Gastroesophageal sphincter (tissue), 4 donors: ENCODE results near the gene HOXB7. TPM values are rescaled to one million over a fixed set of nuclear protein-coding genes. Genes with fewer than 3 reads are reported as not detected.
A peak's percentile ranks its signal among the peaks of the same experiment; 100 is the strongest.

Experiments
- ATAC-seq: fragments of 150-250 bp; one replicate; pipeline ENCODE4 v1.9.1; 2016; ENCODE audit warnings: mild to moderate bottlenecking, moderate library complexity
- H3K27ac ChIP-seq, 4 donors: fragments of 200-600 bp; sonication (generic) in 3 of 4; 1 replicate in 3 of 4; 2 replicates in 1 of 4; pipeline ENCODE4 v1.5.1; 2016 to 2019
- H3K27me3 ChIP-seq: fragments of 200-600 bp; sonication (generic); one replicate; pipeline ENCODE4 v1.5.1; 2019
- H3K36me3 ChIP-seq, 2 donors: fragments of 200-600 bp; sonication (generic); one replicate each; pipeline ENCODE4 v1.5.1; 2019; ENCODE audit warnings: control low read depth in 1 of 2
- H3K4me1 ChIP-seq, 3 donors: fragments of 200-600 bp; sonication (generic); 1 replicate in 2 of 3; 2 replicates in 1 of 3; pipeline ENCODE4 v1.5.1; 2016 to 2019; ENCODE audit warnings: control low read depth in 2 of 3
- H3K4me3 ChIP-seq, 2 donors: fragments of 200-600 bp; sonication (generic); one replicate each; pipeline ENCODE4 v1.5.1; 2019; ENCODE audit warnings: mild to moderate bottlenecking in 1 of 2, moderate library complexity in 1 of 2
- H3K9me3 ChIP-seq, 3 donors: fragments of 200-600 bp; sonication (generic); one replicate each; pipeline ENCODE4 v1.5.1; 2017 to 2019; ENCODE audit warnings: control low read depth in 2 of 3
- EP300 ChIP-seq: sonication (generic); formaldehyde crosslinking; IDR thresholded peaks from one replicate; pipeline ENCODE4 v1.6.1; 2017; ENCODE audit warnings: antibody characterized with exemption, mild to moderate bottlenecking
- POLR2A ChIP-seq, 2 donors: fragments of 450-650 bp; IDR thresholded peaks; one replicate each; pipeline ENCODE4 v1.6.1; 2017; ENCODE audit warnings: antibody characterized with exemption in 2 of 2, mild to moderate bottlenecking in 2 of 2, moderate library complexity in 1 of 2
- POLR2AphosphoS5 ChIP-seq: sonication (generic); formaldehyde crosslinking; IDR thresholded peaks from one replicate; pipeline ENCODE4 v1.6.1; 2017; ENCODE audit warnings: antibody characterized with exemption
- WGBS, 2 donors: methylation state at CpG; one replicate each; pipeline ENCODE4 v1.1.5; 2018; ENCODE audit warnings: low coverage in 1 of 2; 5-methylcytosine and 5-hydroxymethylcytosine counted together
- total RNA-seq, 4 donors: library from RNA; depleted of rRNA; stranded (reverse); fragments of >200 nt; gene quantifications; one replicate each; pipeline ENCODE4 v1.1.0, GENCODE V29; 2016
- TF ChIP-seq, protein P1 (sequence below), 4 experiments: fragments of 200-600 bp in 2 of 4; fragments of 450-650 bp in 2 of 4; sonication (generic) in 1 of 4; IDR thresholded peaks; one replicate each; pipeline ENCODE4 v1.5.1; 2017 to 2019; ENCODE audit warnings: antibody characterized with exemption in 4 of 4, mild to moderate bottlenecking in 2 of 4, moderate library complexity in 2 of 4

HOXB7 gene
- total RNA-seq, 4 donors from 2014 or later, result 0.78 to 8.9 (median 3.0) TPM

DNA sequence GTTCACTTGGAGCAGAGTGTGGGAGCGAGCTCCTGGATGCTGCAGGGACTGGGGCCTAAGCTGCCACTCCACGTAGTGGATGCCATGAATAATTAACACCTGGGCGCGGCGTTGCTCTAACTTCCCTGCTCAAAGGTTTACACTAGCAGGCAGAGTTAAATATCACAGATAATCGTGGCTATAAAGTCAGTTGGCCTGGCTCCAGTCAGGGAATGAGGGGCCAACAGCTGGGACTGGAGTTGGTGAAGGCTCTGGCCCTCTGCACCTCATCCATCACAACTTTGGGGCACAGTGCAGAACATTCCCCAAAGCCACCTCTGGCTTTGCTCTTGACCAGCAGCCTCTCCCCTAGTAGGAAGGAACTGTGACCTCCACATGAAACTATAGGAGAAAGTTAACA, 43.6 kb downstream of the HOXB7 start:
- no peak for TF ChIP-seq POLR2AphosphoS5
- no peak for TF ChIP-seq EP300
- no peak for TF ChIP-seq POLR2A (IDR thresholded peaks at IDR 0.05)
- TF ChIP-seq, protein P1, sequence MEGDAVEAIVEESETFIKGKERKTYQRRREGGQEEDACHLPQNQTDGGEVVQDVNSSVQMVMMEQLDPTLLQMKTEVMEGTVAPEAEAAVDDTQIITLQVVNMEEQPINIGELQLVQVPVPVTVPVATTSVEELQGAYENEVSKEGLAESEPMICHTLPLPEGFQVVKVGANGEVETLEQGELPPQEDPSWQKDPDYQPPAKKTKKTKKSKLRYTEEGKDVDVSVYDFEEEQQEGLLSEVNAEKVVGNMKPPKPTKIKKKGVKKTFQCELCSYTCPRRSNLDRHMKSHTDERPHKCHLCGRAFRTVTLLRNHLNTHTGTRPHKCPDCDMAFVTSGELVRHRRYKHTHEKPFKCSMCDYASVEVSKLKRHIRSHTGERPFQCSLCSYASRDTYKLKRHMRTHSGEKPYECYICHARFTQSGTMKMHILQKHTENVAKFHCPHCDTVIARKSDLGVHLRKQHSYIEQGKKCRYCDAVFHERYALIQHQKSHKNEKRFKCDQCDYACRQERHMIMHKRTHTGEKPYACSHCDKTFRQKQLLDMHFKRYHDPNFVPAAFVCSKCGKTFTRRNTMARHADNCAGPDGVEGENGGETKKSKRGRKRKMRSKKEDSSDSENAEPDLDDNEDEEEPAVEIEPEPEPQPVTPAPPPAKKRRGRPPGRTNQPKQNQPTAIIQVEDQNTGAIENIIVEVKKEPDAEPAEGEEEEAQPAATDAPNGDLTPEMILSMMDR (IDR thresholded peaks at IDR 0.05), result no peak
- no peak for ATAC-seq
- H3K4me3 ChIP-seq, result no peak overlapping the region
- WGBS, 2 donors, result 34% methylated on average over 4 of the region's 6 CpGs; no CpG with 5 or more reads in 1 of the 2 donors
- no peaks in the 10 kb centered on the region for H3K9me3 ChIP-seq
- H3K27ac ChIP-seq, result peak overlapping the region; percentile 97 to 98 (median 97)
- H3K36me3 ChIP-seq, result no peaks in the 10 kb centered on the region
- H3K27me3 ChIP-seq, result no peaks in the 10 kb centered on the region
- H3K4me1 ChIP-seq, result peaks cover 12 to 100% (median 53%) of the 10 kb centered on the region in 3 donors

DNA sequence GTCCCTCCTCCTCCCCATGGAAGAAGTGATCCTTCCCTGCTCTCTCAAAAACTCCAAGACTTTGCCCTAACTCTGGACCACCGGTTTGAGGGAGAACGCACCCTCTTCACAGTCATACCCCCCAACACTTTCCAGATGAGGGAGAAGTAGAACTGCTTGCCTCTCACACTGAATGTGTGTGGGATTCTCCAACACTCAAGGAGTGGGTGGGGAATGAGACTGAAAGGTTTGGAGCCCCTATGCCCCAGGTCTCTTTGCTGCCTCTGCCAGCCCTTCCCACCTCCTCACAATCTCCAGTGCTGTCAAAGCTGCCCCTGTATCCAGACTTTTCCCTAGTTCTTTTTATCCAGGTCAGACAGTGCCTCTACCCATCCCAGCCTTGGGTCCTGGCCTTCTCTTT, 44.1 kb downstream of the HOXB7 start:
- peaks cover 8 to 100% (median 57%) of the 10 kb centered on the region in 3 donors for H3K4me1 ChIP-seq
- H3K4me3 ChIP-seq, result no peak overlapping the region

DNA sequence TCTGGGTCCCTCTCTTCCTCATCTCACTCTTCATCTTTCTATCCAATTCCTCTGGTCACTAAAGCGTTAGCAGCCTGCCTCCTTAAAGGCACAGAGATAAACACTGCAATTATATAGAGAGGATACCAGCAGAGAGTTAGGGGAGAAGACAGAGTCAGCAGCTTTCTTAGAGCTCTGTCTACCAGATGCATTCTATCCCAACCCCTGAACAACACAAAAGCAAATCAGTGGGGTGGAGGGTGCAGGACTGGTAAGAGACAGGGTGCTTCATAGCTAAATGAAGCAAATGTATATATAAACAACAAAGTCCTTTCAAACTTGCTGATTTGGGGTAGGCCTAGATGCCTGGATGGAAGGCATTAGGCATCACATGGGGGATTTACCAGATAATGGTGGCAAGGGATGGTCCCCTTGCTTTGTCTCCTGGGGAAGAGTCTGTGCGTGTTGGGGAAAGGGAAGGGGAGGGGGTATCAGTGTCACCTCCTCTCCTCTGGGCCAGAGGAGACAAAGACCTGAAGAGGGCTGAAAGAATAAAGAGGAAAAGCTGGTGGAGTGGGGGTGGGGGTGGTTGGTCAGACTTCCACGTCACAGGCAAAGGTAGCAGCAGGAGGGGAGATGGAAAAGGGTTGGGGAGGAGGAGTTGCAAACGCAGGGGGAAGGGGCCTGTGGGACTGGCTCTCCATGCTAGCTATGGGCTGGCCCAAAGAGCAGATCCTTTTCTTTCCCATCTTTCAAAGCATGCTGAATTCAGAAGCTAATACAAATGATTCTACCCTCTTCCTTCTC, 44.7 kb downstream of the HOXB7 start:
- WGBS, 2 donors, result 55 to 70% methylated on average over 4 of the region's 4 CpGs
- TF ChIP-seq EP300 (no peak), POLR2A (IDR thresholded peaks at IDR 0.05) (no peak), POLR2AphosphoS5 (no peak)
- TF ChIP-seq, protein P1 (IDR thresholded peaks at IDR 0.05), result no peak
- no peaks in the 10 kb centered on the region for H3K36me3 ChIP-seq
- ATAC-seq, result no peak
- no peaks in the 10 kb centered on the region for H3K9me3 ChIP-seq
- H3K4me1 ChIP-seq, result peaks cover 5 to 100% (median 63%) of the 10 kb centered on the region in 3 donors
- H3K27ac ChIP-seq, result peak overlapping the region in 3 of 4 donors; percentile 97 to 98 (median 97)
- no peaks in the 10 kb centered on the region for H3K27me3 ChIP-seq
- H3K4me3 ChIP-seq, result no peak overlapping the region

More for the DNA sequence above, 44.1 kb downstream of the HOXB7 start:
- no peaks in the 10 kb centered on the region for H3K36me3 ChIP-seq
- ATAC-seq, result no peak
- H3K9me3 ChIP-seq, result no peaks in the 10 kb centered on the region
- no peaks in the 10 kb centered on the region for H3K27me3 ChIP-seq
- TF ChIP-seq, protein P1 (IDR thresholded peaks at IDR 0.05), result no peak
- TF ChIP-seq EP300 (no peak), POLR2A (IDR thresholded peaks at IDR 0.05) (no peak), POLR2AphosphoS5 (no peak)
- 0% methylated on average over 1 of the region's 2 CpGs; no CpG with 5 or more reads in 1 of the 2 donors for WGBS, 2 donors
- H3K27ac ChIP-seq, result peak overlapping the region; percentile 97 to 98 (median 97)

DNA sequence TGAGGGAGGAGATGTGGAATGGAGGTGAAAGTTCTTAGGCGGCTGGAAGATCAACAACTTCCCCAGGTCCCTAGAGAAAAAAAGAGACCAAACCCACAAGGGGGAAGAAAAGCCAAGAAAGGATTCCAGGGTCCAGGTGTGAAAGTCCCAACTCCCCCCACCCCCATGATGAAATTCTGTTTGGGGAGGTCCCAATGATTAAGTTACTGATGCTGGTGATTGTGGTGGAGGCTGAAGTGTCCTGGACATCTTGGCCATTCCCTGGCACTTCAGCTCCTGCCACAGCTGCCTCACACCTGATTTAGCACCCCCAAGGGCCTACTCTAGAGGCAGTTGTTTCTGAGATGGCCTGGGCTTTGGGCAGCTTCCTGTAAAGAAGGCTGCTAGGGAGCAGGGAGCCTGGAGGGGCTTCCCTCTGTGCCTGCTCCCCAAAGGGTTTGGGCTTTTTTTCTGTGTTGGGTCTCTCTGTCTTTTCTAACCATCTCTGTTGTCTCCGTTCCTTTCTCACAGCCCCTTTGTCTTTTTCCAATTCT, 45.7 kb downstream of the HOXB7 start:
- TF ChIP-seq POLR2AphosphoS5 (no peak), EP300 (no peak)
- H3K27me3 ChIP-seq, result no peaks in the 10 kb centered on the region
- H3K27ac ChIP-seq, result peak overlapping the region in 3 of 4 donors; percentile 97 to 98 (median 97)
- H3K4me3 ChIP-seq, result peak overlapping the region in 1 of 2 donors; percentile 63
- H3K4me1 ChIP-seq, result peaks cover 5 to 100% (median 69%) of the 10 kb centered on the region in 3 donors
- no peak for ATAC-seq
- WGBS, 2 donors, result 60 to 100% methylated on average over 1 to 2 of the region's 2 CpGs
- no peaks in the 10 kb centered on the region for H3K36me3 ChIP-seq
- no peaks in the 10 kb centered on the region for H3K9me3 ChIP-seq

DNA sequence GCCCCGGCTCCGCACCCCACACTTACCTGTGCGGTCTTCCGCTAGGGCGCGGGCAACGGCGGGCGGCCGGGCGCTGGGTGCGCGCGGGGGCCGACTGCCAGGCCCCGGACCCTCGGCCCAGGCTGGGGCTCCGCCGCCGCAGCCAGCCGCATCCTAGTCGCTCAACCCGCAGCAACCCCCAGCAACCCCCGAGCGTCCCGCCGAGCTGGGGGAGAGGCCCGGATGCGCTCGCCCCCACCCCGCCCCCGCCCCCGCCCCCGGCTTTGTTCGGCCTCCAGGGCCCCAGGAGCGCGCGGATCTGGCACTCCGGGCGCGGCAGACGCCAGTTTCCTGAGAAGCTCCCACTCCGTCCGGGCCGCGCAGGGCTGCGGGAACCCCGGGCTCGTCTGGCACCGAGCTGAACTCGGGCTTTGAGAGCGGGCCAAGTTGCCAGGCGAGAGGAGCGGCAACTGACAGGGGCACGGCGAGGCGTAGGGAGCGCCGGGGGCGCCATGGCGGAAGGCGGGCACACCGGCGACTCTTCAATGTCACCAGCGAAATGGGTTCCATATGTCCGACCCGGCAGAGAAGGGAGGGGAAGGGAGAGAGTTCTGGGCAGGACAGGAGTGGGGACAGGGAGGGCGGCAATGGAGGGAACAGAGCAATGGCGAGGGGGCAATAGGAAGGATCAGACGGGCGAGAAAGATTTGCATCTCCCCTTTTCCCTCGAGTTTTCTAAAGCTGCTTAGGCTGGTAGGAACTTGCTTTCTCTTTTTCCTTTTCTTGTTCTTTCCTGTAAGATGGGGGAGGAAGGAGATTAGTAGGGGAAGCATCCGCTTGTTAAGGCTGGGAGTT, 46.4 kb downstream of the HOXB7 start:
- Histone ChIP-seq H3K27ac (peak overlapping the region; percentile 68 to 98 (median 97)), H3K27me3 (no peaks in the 10 kb centered on the region), H3K9me3 (no peaks in the 10 kb centered on the region), H3K4me1 (peaks cover 5 to 100% (median 73%) of the 10 kb centered on the region in 3 donors), H3K36me3 (no peaks in the 10 kb centered on the region), H3K4me3 (peak overlapping the region; percentile 43 to 63)
- TF ChIP-seq POLR2AphosphoS5, result peak; percentile 45
- TF ChIP-seq EP300, result no peak
- TF ChIP-seq, protein P1 (IDR thresholded peaks at IDR 0.05), result peak in 1 of 4 experiments; percentile 13
- TF ChIP-seq POLR2A (IDR thresholded peaks at IDR 0.05), result peak in 1 of 2 donors; percentile 26
- WGBS, 2 donors, result 3% methylated on average over 9 to 17 of the region's 73 CpGs
- ATAC-seq, result peak; percentile 66
